ENCODE data around the gene KLHDC4.
A peak's percentile ranks its signal among the peaks of the same experiment; 100 is the strongest.
"Not testable (repeated sequence)": the region's sequence is repeated elsewhere in the genome, so short reads cannot be mapped to it uniquely, and the experiment has no call there.

Gene KLHDC4

GRCh38 chr16:87682852-87683399 is 82.9 kb downstream of the KLHDC4 start:
- Mint-ChIP-seq H3K4me1 (peaks cover 13% of the 10 kb centered on the region), H3K27ac (no peak overlapping the region), H3K9me3 (no peaks in the 10 kb centered on the region), H3K4me3 (no peak overlapping the region), H3K36me3 (no peaks in the 10 kb centered on the region)
- no peak for DNase-seq (ENCODE audit: low spot score in 2 of 2)
- ATAC-seq: no peak

GRCh38 chr16:87681981-87682570 is 83.7 kb downstream of the KLHDC4 start:
- H3K4me1 Mint-ChIP-seq: peaks cover 13% of the 10 kb centered on the region
- H3K27ac Mint-ChIP-seq: no peak overlapping the region
- DNase-seq (ENCODE audit: low spot score in 2 of 2): no peak
- no peak overlapping the region for H3K4me3 Mint-ChIP-seq
- peak; percentile 43 for ATAC-seq
- H3K36me3 Mint-ChIP-seq: no peaks in the 10 kb centered on the region
- no peaks in the 10 kb centered on the region for H3K9me3 Mint-ChIP-seq

- peaks cover 13% of the 10 kb centered on the region for H3K4me1 Mint-ChIP-seq
- not testable (repeated sequence) for H3K27ac Mint-ChIP-seq; H3K9me3 Mint-ChIP-seq; DNase-seq (ENCODE audit: low spot score in 2 of 2); H3K4me3 Mint-ChIP-seq; H3K36me3 Mint-ChIP-seq; ATAC-seq
Observed at GRCh38 chr16:87681051-87681602, 84.7 kb downstream of the KLHDC4 start.

- Mint-ChIP-seq H3K36me3 (no peaks in the 10 kb centered on the region), H3K4me1 (peaks cover 13% of the 10 kb centered on the region), H3K27ac (no peak overlapping the region), H3K9me3 (no peaks in the 10 kb centered on the region), H3K4me3 (no peak overlapping the region)
- no peak for ATAC-seq
- no peak for DNase-seq (ENCODE audit: low spot score in 2 of 2)
Observed at GRCh38 chr16:87680272-87680644, 85.5 kb downstream of the KLHDC4 start.

- peaks cover 13% of the 10 kb centered on the region for H3K4me1 Mint-ChIP-seq
- H3K27ac Mint-ChIP-seq: no peak overlapping the region
- ATAC-seq (no peak), DNase-seq (ENCODE audit: low spot score in 2 of 2) (no peak)
- no peaks in the 10 kb centered on the region for H3K36me3 Mint-ChIP-seq
- no peak overlapping the region for H3K4me3 Mint-ChIP-seq
- H3K9me3 Mint-ChIP-seq: no peaks in the 10 kb centered on the region
Observed at GRCh38 chr16:87679593-87680271, 86.1 kb downstream of the KLHDC4 start.

GRCh38 chr16:87678618-87679017 is 87.2 kb downstream of the KLHDC4 start:
- H3K9me3 Mint-ChIP-seq: no peaks in the 10 kb centered on the region
- H3K4me1 Mint-ChIP-seq: peaks cover 13% of the 10 kb centered on the region
- DNase-seq (ENCODE audit: low spot score in 2 of 2): no peak

GRCh38 chr16:87677830-87678229 is 88.0 kb downstream of the KLHDC4 start:
- Mint-ChIP-seq H3K9me3 (no peaks in the 10 kb centered on the region), H3K4me1 (peaks cover 13% of the 10 kb centered on the region), H3K4me3 (no peak overlapping the region), H3K27ac (no peak overlapping the region), H3K36me3 (no peaks in the 10 kb centered on the region)
- ATAC-seq (no peak), DNase-seq (ENCODE audit: low spot score in 2 of 2) (no peak)

More at GRCh38 chr16:87678618-87679017, 87.2 kb downstream of the KLHDC4 start:
- no peak for ATAC-seq
- no peaks in the 10 kb centered on the region for H3K36me3 Mint-ChIP-seq
- H3K4me3 Mint-ChIP-seq: no peak overlapping the region
- H3K27ac Mint-ChIP-seq: no peak overlapping the region

GRCh38 chr16:87675111-87675719 is 90.6 kb downstream of the KLHDC4 start:
- Mint-ChIP-seq H3K9me3 (no peaks in the 10 kb centered on the region), H3K27ac (peak overlapping the region; percentile 52), H3K36me3 (no peaks in the 10 kb centered on the region), H3K4me3 (no peak overlapping the region), H3K4me1 (no peaks in the 10 kb centered on the region)
- no peak for ATAC-seq
- DNase-seq (ENCODE audit: low spot score in 2 of 2): no peak

- ATAC-seq: no peak
Observed at GRCh38 chr16:87674419-87674818, 91.4 kb downstream of the KLHDC4 start.

GRCh38 chr16:87671715-87672270 is 94.0 kb downstream of the KLHDC4 start:
- H3K36me3 Mint-ChIP-seq: no peaks in the 10 kb centered on the region
- DNase-seq (ENCODE audit: low spot score in 2 of 2): no peak
- ATAC-seq: no peak
- no peak overlapping the region for H3K27ac Mint-ChIP-seq
- no peak overlapping the region for H3K4me3 Mint-ChIP-seq
- H3K9me3 Mint-ChIP-seq: no peaks in the 10 kb centered on the region
- H3K4me1 Mint-ChIP-seq: no peaks in the 10 kb centered on the region

More at GRCh38 chr16:87674419-87674818, 91.4 kb downstream of the KLHDC4 start:
- H3K27ac Mint-ChIP-seq: no peak overlapping the region
- H3K9me3 Mint-ChIP-seq: no peaks in the 10 kb centered on the region
- no peak for DNase-seq (ENCODE audit: low spot score in 2 of 2)
- no peaks in the 10 kb centered on the region for H3K36me3 Mint-ChIP-seq
- no peak overlapping the region for H3K4me3 Mint-ChIP-seq
- H3K4me1 Mint-ChIP-seq: no peaks in the 10 kb centered on the region

GRCh38 chr16:87671221-87671620 is 94.6 kb downstream of the KLHDC4 start:
- DNase-seq (ENCODE audit: low spot score in 2 of 2) (no peak), ATAC-seq (no peak)
- Mint-ChIP-seq H3K27ac (no peak overlapping the region), H3K4me3 (no peak overlapping the region), H3K9me3 (no peaks in the 10 kb centered on the region), H3K4me1 (no peaks in the 10 kb centered on the region), H3K36me3 (no peaks in the 10 kb centered on the region)

- no peaks in the 10 kb centered on the region for H3K36me3 Mint-ChIP-seq
Observed at GRCh38 chr16:87669672-87670071, 96.1 kb downstream of the KLHDC4 start.

GRCh38 chr16:87667946-87668345 is 97.8 kb downstream of the KLHDC4 start:
- Mint-ChIP-seq H3K36me3 (no peaks in the 10 kb centered on the region), H3K27ac (no peak overlapping the region), H3K9me3 (no peaks in the 10 kb centered on the region), H3K4me1 (no peaks in the 10 kb centered on the region), H3K4me3 (no peak overlapping the region)
- no peak for ATAC-seq
- no peak for DNase-seq (ENCODE audit: low spot score in 2 of 2)

More at GRCh38 chr16:87669672-87670071, 96.1 kb downstream of the KLHDC4 start:
- H3K9me3 Mint-ChIP-seq: no peaks in the 10 kb centered on the region
- ATAC-seq: no peak
- H3K4me1 Mint-ChIP-seq: no peaks in the 10 kb centered on the region
- no peak for DNase-seq (ENCODE audit: low spot score in 2 of 2)
- no peak overlapping the region for H3K27ac Mint-ChIP-seq
- H3K4me3 Mint-ChIP-seq: no peak overlapping the region

- DNase-seq (ENCODE audit: low spot score in 2 of 2) (no peak), ATAC-seq (no peak)
- H3K4me3 Mint-ChIP-seq: no peak overlapping the region
- H3K36me3 Mint-ChIP-seq: no peaks in the 10 kb centered on the region
- no peaks in the 10 kb centered on the region for H3K4me1 Mint-ChIP-seq
- H3K9me3 Mint-ChIP-seq: no peaks in the 10 kb centered on the region
- no peak overlapping the region for H3K27ac Mint-ChIP-seq
Observed at GRCh38 chr16:87667443-87667842, 98.3 kb downstream of the KLHDC4 start.

GRCh38 chr16:87666919-87667318 is 98.9 kb downstream of the KLHDC4 start:
- Mint-ChIP-seq H3K9me3 (no peaks in the 10 kb centered on the region), H3K36me3 (no peaks in the 10 kb centered on the region), H3K4me1 (no peaks in the 10 kb centered on the region), H3K27ac (no peak overlapping the region), H3K4me3 (no peak overlapping the region)
- DNase-seq (ENCODE audit: low spot score in 2 of 2) (no peak), ATAC-seq (no peak)

All from stimulated activated effector memory CD8-positive, alpha-beta T cell treated with anti-CD3 and anti-CD28 coated beads, Interleukin-12 subunit alpha, Interleukin-12 subunit beta, amount 100 ng/mL, for 72 hours (primary cell).